Measurements from ENCODE around the gene ZBTB20. TPM values are rescaled to one million over a fixed set of nuclear protein-coding genes. Genes with fewer than 3 reads are reported as not detected.
A peak's percentile ranks its signal among the peaks of the same experiment; 100 is the strongest.

The ZBTB20 gene
- polyA plus RNA-seq, 1 donor from 2014 or later = 4.8 TPM

DNA sequence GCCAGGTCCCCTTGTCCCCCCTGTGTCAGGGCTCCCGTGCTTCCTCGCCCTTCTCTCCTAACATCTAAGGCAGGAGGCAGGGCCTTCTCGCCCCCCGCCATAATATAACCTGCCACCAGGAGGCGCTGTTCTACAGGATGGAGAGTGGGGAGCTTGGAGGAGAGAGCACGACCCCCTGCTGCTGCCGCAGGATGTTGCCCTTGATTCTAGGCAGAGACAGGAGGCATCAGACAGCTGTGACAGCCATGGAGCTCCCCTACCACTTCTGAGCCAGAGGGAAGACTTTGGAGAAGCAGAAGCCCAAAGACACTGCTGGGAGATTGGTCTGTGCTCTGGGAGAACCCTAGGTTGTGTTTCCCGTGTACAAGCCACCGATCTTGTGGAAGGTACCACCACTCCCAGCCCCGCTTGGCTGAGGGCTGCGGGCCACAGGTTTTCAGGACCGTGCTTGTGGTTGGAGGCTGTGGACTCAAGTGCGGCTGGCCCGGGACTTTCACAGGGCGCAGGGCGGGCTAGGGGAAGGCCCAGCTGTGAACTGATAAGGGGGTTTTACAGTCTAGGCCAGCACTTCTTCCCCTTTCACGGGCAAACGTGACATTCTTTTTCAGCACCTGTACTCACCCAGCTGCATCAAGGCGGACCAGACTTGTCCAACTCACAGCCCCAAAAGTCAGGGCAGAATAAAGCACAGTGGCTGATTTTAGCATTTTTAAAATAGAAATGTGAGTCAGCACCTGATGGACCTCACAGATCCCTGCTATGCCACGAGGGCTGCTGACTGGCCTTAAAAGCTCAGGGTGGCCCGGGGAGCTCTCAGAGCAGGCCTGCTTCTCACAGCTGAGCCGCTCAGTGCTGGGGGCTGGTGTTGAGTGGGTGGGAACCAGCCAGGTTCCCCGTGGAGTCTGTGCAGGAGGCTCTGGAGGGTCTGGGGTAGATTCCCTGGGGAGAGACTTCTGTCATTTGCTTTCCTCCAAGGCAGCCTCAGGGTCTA lies 855.9 kb downstream of the ZBTB20 start:
- H3K36me3 ChIP-seq (ENCODE audit: insufficient read depth, low read length) = no peaks in the 10 kb centered on the region
- TF ChIP-seq, protein P1, sequence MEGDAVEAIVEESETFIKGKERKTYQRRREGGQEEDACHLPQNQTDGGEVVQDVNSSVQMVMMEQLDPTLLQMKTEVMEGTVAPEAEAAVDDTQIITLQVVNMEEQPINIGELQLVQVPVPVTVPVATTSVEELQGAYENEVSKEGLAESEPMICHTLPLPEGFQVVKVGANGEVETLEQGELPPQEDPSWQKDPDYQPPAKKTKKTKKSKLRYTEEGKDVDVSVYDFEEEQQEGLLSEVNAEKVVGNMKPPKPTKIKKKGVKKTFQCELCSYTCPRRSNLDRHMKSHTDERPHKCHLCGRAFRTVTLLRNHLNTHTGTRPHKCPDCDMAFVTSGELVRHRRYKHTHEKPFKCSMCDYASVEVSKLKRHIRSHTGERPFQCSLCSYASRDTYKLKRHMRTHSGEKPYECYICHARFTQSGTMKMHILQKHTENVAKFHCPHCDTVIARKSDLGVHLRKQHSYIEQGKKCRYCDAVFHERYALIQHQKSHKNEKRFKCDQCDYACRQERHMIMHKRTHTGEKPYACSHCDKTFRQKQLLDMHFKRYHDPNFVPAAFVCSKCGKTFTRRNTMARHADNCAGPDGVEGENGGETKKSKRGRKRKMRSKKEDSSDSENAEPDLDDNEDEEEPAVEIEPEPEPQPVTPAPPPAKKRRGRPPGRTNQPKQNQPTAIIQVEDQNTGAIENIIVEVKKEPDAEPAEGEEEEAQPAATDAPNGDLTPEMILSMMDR (IDR thresholded peaks at IDR 0.05; ENCODE audit: poor library complexity, severe bottlenecking) = peak; percentile 15
- TF ChIP-seq RAD21 (conservative IDR thresholded peaks at IDR 0.05) (no peak), EZH2 (IDR thresholded peaks at IDR 0.05; ENCODE audit: borderline replicate concordance, insufficient read depth, low read length, poor library complexity, severe bottlenecking) (no peak), POLR2AphosphoS5 (IDR thresholded peaks at IDR 0.05) (no peak)
- H4K20me1 ChIP-seq (ENCODE audit: insufficient read depth) = no peaks in the 10 kb centered on the region
- H3F3A ChIP-seq (ENCODE audit: insufficient read depth, low read length, poor library complexity, severe bottlenecking) = no peaks in the 10 kb centered on the region
- H2AFZ ChIP-seq (ENCODE audit: low read depth, low read length) = no peak overlapping the region
- H3K4me3 ChIP-seq (ENCODE audit: low read length) = no peak overlapping the region
- H3K4me2 ChIP-seq (ENCODE audit: low read length) = no peak overlapping the region
- no peaks in the 10 kb centered on the region for H3K27me3 ChIP-seq (ENCODE audit: insufficient read depth, low read depth, low read length)
- H3K79me2 ChIP-seq (replicated peaks; ENCODE audit: insufficient read depth, low read length) = no peaks in the 10 kb centered on the region
- H3K9me2 ChIP-seq (ENCODE audit: insufficient read depth, low read length) = no peaks in the 10 kb centered on the region
- H3K27ac ChIP-seq (ENCODE audit: low read length) = no peak overlapping the region
- no peak overlapping the region for H3K9ac ChIP-seq (ENCODE audit: low read length)
- H3K9me3 ChIP-seq (ENCODE audit: low read length) = no peaks in the 10 kb centered on the region

DNA sequence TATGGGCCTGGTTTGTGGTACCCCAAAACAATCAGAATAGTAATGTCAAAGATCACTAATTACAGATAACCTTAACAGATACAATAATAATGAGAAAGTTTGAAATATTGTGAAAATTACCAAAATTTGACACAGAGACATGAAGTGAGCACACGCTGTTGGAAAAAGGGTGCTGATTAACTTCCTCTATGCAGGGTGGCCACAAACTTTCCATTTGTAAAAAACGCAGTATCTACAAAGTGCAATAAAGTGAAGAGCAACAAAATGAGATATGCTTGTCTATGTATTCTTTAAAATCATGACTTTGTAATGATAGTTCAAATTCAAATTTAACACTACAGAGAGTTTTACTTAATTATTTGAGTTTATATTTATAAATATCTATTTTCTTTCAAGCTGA lies 860.8 kb downstream of the ZBTB20 start:
- Histone ChIP-seq H3K4me2 (ENCODE audit: low read length) (no peak overlapping the region), H3K9me3 (ENCODE audit: low read length) (no peaks in the 10 kb centered on the region), H3K79me2 (replicated peaks; ENCODE audit: insufficient read depth, low read length) (no peaks in the 10 kb centered on the region), H3F3A (ENCODE audit: insufficient read depth, low read length, poor library complexity, severe bottlenecking) (no peaks in the 10 kb centered on the region), H3K4me3 (ENCODE audit: low read length) (no peak overlapping the region), H3K27ac (ENCODE audit: low read length) (no peak overlapping the region), H3K9ac (ENCODE audit: low read length) (no peak overlapping the region), H3K27me3 (ENCODE audit: insufficient read depth, low read depth, low read length) (no peaks in the 10 kb centered on the region), H3K36me3 (ENCODE audit: insufficient read depth, low read length) (no peaks in the 10 kb centered on the region), H3K9me2 (ENCODE audit: insufficient read depth, low read length) (no peaks in the 10 kb centered on the region), H4K20me1 (ENCODE audit: insufficient read depth) (no peaks in the 10 kb centered on the region), H2AFZ (ENCODE audit: low read depth, low read length) (no peak overlapping the region)
- TF ChIP-seq SMC3 (conservative IDR thresholded peaks at IDR 0.05; ENCODE audit: poor library complexity) (no peak), EP300 (conservative IDR thresholded peaks at IDR 0.05; ENCODE audit: poor library complexity, severe bottlenecking) (no peak), TAF1 (IDR thresholded peaks at IDR 0.05; ENCODE audit: low read depth) (no peak), RAD21 (conservative IDR thresholded peaks at IDR 0.05) (no peak), POLR2AphosphoS5 (IDR thresholded peaks at IDR 0.05) (no peak), EZH2 (IDR thresholded peaks at IDR 0.05; ENCODE audit: borderline replicate concordance, insufficient read depth, low read length, poor library complexity, severe bottlenecking) (no peak), MXI1 (conservative IDR thresholded peaks at IDR 0.05; ENCODE audit: poor library complexity, severe bottlenecking) (no peak)
- TF ChIP-seq, protein P2, sequence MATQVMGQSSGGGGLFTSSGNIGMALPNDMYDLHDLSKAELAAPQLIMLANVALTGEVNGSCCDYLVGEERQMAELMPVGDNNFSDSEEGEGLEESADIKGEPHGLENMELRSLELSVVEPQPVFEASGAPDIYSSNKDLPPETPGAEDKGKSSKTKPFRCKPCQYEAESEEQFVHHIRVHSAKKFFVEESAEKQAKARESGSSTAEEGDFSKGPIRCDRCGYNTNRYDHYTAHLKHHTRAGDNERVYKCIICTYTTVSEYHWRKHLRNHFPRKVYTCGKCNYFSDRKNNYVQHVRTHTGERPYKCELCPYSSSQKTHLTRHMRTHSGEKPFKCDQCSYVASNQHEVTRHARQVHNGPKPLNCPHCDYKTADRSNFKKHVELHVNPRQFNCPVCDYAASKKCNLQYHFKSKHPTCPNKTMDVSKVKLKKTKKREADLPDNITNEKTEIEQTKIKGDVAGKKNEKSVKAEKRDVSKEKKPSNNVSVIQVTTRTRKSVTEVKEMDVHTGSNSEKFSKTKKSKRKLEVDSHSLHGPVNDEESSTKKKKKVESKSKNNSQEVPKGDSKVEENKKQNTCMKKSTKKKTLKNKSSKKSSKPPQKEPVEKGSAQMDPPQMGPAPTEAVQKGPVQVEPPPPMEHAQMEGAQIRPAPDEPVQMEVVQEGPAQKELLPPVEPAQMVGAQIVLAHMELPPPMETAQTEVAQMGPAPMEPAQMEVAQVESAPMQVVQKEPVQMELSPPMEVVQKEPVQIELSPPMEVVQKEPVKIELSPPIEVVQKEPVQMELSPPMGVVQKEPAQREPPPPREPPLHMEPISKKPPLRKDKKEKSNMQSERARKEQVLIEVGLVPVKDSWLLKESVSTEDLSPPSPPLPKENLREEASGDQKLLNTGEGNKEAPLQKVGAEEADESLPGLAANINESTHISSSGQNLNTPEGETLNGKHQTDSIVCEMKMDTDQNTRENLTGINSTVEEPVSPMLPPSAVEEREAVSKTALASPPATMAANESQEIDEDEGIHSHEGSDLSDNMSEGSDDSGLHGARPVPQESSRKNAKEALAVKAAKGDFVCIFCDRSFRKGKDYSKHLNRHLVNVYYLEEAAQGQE (IDR thresholded peaks at IDR 0.05; ENCODE audit: borderline replicate concordance) = no peak
- TF ChIP-seq, protein P1 (IDR thresholded peaks at IDR 0.05; ENCODE audit: poor library complexity, severe bottlenecking) = no peak

Measured in neural cell (in vitro differentiated cells).